Gastroesophageal sphincter (tissue), 3 donors: ENCODE results near the gene GPR156.

ENCODE experiments used
- EP300 ChIP-seq: sonication (generic); formaldehyde crosslinking; IDR thresholded peaks from one replicate; pipeline ENCODE4 v1.6.1; 2017; ENCODE audit warnings: antibody characterized with exemption, mild to moderate bottlenecking
- POLR2A ChIP-seq, 2 donors: fragments of 450-650 bp; IDR thresholded peaks; one replicate each; pipeline ENCODE4 v1.6.1; 2017; ENCODE audit warnings: antibody characterized with exemption in 2 of 2, mild to moderate bottlenecking in 2 of 2, moderate library complexity in 1 of 2
- POLR2AphosphoS5 ChIP-seq: sonication (generic); formaldehyde crosslinking; IDR thresholded peaks from one replicate; pipeline ENCODE4 v1.6.1; 2017; ENCODE audit warnings: antibody characterized with exemption
- TF ChIP-seq, protein P1 (sequence below), 4 experiments: fragments of 200-600 bp in 2 of 4; fragments of 450-650 bp in 2 of 4; sonication (generic) in 1 of 4; IDR thresholded peaks; one replicate each; pipeline ENCODE4 v1.5.1; 2017 to 2019; ENCODE audit warnings: antibody characterized with exemption in 4 of 4, mild to moderate bottlenecking in 2 of 4, moderate library complexity in 2 of 4

GRCh38 chr3:120264963-120265362 is 20.1 kb downstream of the GPR156 start:
- TF ChIP-seq POLR2A (IDR thresholded peaks at IDR 0.05) (no peak), EP300 (no peak), POLR2AphosphoS5 (no peak)
- TF ChIP-seq, protein P1, sequence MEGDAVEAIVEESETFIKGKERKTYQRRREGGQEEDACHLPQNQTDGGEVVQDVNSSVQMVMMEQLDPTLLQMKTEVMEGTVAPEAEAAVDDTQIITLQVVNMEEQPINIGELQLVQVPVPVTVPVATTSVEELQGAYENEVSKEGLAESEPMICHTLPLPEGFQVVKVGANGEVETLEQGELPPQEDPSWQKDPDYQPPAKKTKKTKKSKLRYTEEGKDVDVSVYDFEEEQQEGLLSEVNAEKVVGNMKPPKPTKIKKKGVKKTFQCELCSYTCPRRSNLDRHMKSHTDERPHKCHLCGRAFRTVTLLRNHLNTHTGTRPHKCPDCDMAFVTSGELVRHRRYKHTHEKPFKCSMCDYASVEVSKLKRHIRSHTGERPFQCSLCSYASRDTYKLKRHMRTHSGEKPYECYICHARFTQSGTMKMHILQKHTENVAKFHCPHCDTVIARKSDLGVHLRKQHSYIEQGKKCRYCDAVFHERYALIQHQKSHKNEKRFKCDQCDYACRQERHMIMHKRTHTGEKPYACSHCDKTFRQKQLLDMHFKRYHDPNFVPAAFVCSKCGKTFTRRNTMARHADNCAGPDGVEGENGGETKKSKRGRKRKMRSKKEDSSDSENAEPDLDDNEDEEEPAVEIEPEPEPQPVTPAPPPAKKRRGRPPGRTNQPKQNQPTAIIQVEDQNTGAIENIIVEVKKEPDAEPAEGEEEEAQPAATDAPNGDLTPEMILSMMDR (IDR thresholded peaks at IDR 0.05): no peak
